HG03064 (cell line): ENCODE measurements around the gene TMEM144.
A peak's percentile ranks its signal among the peaks of the same experiment; 100 is the strongest.
"Not testable (repeated sequence)": the region's sequence is repeated elsewhere in the genome, so short reads cannot be mapped to it uniquely, and the experiment has no call there.

ENCODE experiments used
- ATAC-seq: cut with Tn5 transposase; IDR thresholded peaks from one replicate; pipeline ENCODE4 v1.9.1; 2021; ENCODE audit warnings: low read depth; ENCODE audit not compliant: unreplicated experiment

TMEM144 gene

DNA sequence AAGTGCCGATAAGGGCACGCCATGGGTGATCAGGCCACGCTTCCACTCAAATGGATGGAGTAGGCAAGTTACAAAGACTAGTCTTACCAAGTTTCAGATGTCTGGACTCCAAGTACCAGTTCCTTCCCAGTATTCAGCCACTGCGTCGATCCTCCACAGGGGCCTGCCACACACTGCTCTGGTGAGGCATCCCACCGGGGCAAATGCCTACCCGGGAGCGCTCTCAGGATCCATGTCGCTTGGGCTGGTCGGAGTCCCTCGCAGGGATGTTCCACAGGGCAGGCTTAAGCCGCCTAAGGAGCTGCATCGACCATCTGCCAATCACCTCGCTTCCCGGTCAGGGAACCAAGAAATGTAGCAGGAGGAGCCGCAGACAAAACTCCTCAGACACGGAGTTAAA lies 18.1 kb downstream of the TMEM144 start:
- ATAC-seq = not testable (repeated sequence)

DNA sequence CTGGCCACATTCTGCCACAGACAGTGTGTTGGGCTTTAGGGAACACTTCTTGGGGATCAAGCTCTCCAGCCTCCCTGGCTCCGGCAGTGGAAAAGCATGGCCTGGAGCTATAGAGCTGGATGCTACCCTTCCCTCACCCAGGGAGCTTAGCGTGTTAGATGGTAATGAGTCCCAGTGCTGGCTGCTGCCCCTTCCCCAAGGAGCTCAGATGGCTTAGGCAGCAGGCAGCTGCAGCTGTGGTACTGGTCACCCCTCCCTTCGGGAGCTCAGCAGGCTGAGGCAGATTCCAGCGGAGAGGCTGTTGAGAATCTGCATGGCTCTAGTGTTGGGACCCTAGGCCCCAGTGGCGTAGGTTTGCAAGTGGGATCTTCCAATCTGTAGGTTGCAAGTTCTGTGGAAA lies 19.5 kb downstream of the TMEM144 start:
- no peak for ATAC-seq

DNA sequence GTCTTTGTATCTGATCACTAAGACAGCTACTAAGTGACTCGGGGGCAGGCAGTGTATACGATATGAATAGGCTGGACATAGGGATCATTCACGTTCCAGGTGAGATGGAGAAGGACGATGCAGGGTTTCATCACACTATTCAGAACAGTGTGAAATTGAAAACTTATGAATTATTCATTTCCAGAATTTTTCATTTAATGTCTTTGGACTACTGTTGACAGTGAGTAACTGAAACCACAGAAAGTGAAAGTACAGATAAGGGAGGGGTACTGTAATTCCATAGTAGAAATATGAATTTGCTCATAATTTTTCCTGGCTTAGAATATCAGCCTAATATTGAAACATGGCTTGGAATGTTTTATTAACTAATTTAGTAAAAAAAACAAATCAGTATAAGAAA lies 24.4 kb downstream of the TMEM144 start:
- ATAC-seq = no peak

DNA sequence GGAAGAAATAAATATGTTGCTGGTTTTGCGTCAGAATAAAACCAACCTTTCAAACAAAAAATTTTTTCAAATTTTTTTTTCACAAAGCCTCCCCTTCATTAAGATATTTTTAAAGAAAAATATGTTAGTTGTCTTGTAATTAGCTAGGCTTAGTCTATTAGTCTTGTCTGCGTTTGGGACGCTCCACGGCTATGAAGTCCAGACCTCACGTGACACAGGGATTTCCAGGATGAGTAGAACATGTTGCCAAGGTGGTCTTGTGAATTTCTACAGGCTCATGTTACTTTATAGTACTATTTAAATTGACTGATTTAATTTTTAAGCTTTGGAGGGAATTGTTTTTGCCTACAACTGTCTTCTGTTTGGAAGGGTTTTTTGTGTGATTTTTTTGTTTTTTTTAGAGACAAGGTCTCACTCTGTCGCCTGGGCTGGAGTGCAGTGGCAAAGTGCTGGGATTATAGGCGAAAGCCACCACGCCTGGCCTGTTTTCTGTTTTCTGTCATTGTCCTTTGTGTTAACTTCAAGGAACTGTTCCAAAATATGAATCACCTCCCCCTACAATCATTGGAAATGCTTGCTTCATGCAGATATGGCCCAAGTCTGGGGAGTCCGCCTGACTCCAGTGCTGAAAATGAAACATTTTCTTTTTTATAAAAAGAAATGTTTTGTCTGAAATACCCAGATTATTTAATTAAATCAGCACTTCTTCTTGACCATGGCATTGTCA lies 26.2 kb downstream of the TMEM144 start:
- ATAC-seq = no peak

DNA sequence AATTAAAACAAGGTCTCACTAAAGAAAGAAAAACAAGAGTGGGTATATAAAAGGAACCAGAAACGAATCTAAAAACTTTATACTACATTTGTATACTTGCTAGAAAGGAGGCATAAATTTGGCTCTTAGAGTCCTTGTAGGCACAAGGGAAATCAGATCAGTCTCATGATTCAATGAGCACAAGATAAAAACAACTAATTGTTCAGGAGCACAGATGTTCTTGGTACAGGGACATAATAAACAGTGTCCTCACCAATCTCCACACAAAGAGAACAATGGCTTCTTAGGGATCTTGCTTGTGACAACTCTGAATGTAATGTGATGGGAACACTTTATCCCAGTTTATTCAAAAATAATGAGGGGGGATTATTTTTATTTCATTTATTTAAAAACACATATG lies 28.3 kb downstream of the TMEM144 start:
- no peak for ATAC-seq

DNA sequence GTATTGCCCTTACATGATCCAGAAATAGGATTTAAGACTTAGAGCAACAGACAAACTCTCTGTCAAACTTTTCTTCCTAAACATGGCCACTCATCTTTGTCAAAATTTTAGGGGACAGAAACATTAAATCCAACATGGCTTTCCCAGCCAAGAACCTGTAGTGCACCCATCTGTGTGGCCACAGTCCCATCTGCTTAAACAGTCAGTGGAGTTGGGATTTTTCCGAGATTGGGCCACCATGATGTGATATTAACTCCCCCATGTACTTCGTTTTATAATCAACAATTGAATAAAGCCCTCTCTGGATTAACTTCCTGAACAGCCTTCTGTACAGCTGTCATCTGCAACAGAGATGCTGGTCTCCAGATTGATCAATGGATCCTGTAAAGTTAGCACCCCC lies 28.9 kb downstream of the TMEM144 start:
- no peak for ATAC-seq

DNA sequence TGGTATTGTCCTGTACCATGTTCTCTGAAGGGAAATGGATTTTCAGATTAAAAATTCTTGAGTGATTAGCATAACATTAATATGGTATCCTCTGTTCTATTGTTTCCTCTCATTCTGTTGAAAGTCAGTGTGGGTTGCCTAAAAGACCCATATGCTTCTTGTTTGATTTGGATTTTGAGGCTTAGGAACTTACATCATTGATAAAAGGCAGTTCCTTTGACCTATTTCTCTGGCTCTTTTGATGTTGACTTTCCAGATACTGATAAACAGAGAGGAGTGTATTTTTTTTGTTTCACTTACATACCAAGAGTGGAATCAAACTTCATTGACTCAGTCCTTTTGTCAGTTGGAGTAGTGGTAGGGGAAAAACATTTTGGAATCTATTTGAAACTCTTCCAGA lies 32.8 kb downstream of the TMEM144 start:
- no peak for ATAC-seq

DNA sequence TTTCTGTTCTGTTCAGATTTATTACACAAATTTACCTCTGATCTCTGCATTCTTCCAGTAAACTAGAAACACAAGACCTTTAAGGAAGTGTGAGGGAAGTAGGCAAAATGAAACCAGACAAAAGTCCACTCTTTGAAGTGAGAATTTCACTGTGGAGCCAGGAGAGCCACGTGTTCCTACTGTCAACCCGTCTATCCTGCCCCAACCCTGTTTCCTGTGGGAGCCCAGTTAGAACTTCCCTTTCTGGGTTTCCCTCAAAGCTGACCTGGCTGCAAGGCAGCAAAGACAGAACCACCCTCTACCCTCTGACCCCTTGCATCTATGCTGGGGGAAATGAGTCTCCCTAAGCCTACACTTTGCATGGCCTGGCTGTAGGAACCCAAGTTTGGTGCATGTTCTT lies 40.0 kb downstream of the TMEM144 start:
- no peak for ATAC-seq

DNA sequence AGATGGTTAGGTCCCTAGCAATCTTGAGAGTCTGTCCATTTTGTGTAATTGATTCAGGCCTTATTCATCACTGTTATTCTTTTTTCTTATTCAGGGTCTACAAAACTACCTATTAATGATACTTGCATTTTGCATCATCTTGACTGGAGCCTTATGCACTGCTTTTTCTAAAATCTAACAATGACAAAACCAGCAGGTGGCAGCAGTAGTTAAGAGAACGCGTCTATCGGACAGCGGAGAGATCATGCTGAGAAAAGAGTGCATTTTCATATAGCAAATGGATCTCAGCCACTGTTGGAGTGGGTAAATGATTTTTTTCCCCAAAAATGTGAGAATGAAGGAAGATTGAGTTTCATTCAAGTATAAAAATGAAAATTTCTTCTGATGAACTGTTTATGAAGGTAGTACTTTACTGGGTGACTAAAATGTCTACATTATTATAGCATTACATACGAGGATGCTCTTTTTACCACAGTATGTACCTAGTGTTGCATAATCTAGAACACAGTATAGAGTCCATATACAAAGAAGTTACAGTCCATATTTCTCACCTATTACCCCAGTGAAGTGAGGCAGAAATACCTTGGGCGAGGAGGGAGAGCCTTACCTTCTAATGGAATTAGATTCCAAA lies 43.2 kb downstream of the TMEM144 start:
- peak; percentile 77 for ATAC-seq

DNA sequence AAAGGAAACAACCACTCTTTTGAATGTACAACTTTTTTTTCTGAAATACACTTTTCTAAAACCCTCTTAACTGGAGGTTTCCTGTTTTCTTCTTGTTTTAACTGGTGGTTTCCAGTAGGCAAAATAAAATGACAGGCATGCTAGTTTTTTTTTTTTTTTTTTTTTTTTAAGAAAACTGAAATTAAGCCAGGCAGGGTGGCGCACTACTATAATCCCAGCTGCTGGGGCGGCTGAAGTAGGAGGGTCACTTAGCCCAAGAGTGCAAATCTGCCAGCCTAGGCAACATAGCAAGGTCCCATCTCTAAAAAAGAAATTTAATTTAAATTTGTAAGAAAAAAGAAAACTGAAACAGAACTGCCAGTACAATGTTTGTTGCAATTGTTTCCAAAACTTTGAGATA lies 44.0 kb downstream of the TMEM144 start:
- no peak for ATAC-seq

DNA sequence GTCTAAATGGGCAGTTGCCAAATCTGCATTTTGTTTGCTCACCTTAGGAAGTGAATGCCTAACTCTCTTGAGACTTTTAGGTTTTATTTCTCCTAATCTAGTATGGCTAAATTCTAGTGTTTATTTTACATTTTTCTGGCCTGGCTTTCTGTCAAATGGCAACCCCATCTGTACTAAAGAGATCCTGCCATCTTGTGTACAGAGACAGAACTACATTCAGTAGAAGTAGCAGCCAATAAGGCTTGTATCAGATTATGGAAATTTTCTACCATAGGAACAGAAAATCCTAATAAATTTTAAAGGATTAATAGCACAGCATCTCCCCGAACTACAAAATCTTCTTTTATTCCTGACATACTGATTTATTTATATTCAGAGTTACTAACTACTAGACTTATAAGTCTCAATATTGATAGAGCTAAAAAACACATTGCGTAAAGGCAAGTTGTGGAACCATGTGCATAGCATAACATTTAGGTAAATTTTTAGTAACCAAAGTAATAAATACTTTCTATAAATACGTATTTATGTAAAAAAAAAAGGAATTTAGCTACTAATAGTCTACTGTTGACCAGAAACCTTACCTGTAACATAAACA lies 45.5 kb downstream of the TMEM144 start:
- peak; percentile 74 for ATAC-seq

DNA sequence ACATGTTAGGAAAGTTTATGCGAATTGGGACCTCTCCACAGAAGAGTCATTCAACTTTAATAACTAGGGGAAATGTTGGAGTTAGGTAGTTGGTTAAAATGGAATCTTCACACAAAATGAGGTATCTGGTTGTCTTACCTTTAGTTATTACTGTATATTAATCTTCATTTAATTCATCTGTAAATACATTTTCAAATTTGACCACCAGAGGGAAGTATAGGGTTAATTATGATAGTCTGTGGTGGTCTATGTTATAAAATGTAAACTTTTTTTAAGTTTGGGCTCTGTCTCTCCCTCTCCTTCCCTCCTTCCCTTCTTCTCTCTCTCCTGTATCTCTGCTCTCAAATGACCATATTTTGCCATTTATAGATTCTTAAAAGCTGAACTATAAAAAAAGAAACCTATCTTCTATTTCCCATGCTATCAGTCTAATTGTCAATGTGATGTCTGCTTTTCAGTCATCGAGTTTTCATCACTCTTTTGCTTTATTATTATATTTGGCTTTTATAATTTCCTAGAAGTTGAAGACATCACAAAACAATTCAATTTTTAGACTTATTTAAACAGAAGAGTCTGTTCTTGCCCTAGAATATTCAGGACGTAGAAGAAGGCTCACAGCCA lies 49.8 kb downstream of the TMEM144 start:
- ATAC-seq = no peak

DNA sequence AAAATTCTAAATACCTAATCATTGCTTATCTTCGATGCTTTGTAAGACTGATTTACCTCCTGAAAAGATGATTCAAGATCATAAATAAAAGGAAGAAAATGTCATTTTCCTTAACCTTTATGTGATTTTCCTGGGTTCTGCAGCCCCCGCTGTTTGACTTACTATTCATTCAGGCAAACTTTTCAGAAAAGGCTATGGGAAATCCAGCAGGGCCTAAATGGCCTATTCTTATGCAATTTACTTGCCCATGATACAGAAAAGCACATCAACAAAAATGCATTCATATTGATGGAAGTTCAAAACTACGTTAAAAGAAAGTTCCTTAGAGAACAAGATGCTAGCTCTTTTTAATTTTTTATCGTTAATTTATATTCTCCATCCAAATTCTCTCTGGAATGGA lies 51.2 kb downstream of the TMEM144 start:
- no peak for ATAC-seq

DNA sequence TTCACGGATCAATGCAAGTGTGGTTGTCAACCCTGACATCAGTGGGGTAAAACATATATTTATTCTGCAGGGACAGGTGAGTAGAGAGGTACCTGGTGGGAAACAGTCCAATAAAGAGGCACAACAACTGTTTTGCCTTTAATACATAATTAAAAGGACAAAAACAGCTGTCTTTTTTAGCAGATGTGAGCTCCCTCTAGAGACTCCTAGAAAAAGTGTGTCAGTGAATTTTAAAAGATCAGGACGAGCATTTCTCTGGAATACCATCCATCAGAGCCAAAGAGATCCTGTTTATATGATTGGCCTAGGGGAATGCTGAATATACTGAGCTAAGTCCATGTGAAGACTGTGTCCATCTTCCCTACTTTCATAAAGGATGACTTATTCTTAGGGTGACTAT lies 58.3 kb downstream of the TMEM144 start:
- no peak for ATAC-seq

DNA sequence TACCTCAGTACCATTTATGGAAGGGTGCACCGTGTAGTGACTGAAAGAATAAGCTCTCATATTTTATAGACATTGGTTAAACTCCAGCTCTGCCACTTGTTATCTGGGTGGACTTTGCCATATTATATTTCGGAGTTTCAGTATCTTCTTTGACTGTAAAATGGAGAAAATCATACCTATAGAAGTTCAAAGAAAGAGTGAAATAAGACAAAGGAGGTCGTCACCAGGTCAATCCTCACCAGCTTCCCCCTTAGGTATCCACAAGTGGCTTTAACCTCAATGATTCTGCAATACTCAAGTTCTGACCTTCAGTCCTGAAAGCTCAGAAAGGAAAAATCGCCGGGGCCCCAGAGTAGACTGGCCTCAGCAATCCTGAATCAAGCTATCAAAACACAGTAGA lies 64.3 kb downstream of the TMEM144 start:
- ATAC-seq = no peak

DNA sequence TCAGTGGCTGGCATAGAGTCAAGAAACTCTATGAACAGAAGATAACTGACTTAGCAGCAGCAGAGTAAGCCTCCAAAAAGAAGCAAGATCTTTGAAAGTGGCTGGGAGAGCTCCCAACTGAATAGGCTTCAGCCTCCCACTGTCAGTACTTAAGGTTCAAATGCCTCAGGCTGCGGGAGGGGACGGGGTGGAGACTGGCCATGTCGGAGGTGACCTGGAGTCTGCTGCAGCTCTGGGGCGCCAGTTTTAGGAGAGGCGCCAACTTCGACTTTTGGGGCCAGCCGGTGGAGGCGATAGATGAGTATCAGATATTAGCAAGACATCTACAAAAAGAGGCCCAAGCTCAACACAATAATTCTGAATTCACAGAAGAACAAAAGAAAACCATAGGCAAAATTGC lies 67.3 kb downstream of the TMEM144 start:
- no peak for ATAC-seq

DNA sequence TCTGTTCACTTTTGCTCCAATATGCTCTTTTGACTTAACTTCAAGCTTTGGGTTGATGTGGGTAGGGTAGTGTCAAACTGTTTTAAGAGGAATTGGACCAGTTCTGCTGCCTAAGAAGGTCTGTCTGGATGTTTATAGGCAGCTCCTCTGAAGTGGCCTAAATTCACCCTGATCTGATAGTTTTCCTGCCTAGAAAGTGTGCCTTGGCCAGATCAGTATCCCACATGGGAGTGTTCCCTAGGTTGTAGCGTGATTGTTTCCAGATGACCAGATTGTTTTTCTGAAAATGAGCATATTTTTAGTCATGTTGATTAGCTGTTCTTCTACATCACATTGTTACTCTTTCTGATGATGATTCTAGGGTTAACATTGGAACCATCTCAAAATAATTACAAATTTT lies 68.8 kb downstream of the TMEM144 start:
- not testable (repeated sequence) for ATAC-seq

DNA sequence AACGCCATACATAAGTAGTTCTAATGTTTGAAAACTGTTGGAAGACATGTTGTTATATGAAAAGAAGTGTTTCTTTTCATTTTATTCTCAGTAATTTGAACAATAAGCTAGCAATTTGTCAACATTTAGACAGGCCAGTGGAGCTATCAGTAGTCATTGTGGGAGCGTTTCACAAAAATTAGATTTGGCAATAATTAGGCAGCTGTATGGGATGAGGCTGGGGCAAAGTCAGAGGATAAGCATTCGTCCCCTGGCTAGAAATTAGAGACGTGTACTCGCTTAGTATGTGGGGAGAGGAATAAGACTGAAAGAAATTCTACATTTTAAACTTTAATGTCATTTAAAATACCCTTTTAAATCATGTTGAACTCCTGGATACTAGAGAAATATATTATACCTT lies 70.6 kb downstream of the TMEM144 start:
- ATAC-seq = no peak

DNA sequence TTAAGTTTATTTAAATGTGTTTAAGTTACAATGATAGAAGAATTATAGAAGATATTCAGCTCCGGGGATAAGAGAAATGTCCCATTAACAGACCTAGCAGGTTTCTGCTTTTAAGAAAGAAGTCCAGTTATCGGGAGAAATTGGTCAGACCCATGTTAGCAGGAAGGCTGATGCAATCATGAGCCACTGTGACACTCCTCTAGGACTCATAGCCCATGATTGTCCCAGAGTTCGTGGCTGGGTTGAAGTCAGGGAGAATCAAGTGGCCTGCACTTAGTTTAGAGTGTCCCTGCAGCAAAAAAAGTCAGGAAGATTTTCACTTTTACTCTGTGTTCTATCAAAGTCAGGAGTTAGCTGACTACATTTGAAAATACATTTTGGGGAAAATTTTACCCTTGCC lies 72.0 kb downstream of the TMEM144 start:
- no peak for ATAC-seq

DNA sequence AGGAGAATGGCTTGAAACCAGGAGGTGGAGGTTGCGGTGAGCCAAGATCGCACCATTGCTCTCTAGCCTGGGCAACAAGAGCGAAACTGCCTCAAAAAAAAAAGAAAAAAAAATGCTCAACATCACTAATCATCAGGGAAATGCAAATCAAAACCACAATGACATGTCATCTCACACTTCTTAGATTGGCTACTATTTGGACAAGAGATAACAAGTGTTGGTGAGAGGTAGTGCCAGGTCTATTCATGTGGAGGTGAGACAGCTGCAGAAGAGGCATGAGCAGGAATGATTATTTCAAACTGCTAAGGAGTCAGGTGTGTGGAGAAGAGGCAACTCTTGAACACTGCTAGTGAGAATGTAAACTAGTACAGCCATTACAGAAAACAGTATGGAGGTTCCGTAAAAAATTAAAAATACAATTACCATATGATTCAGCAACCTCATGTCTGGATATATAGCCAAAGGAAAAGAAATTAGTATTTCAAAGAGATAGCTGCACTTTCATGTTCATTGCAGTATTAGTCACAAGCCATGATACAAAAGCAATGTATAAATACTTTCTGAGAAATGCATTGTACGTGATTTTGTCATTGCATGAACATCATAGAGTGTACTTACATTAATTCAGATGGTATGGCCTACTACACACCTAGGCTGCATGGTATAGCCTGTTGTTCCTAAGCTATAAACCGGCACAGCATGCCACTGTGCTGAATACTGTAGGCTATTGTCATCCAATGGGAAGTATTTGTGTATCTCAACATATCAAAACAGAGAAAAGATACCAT lies 75.3 kb downstream of the TMEM144 start:
- ATAC-seq = no peak

DNA sequence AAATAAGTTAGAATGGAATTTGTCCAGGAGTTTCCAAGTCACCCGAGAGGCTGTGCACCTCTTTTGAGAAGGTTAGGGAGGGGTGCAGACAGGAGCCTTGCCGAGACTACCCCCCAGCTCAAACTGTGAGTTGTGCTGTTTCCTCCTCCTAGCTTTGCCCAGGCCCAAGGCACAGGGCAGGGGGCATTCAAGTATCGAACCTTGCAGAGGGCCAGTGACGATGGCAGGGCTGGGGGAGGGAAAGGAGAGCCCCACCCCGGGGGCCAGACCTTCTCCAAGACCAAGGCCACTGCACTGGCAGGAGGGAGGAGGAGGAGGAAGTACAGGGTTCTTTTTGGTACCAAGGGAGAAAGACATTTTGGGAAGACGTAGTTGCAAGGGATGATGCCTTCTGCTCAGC lies 80.6 kb downstream of the TMEM144 start:
- no peak for ATAC-seq
